ENCODE measurements around the gene FREY1.

Gene FREY1

GRCh38 chr11:45918962-45919675 lies 12.0 kb upstream of the FREY1 start:
- Histone ChIP-seq H3K79me2 (ENCODE audit: control insufficient read depth, insufficient read depth, low read length, poor library complexity) (no peaks in the 10 kb centered on the region), H3K4me2 (ENCODE audit: low read length) (peak overlapping the region; percentile 97), H2AFZ (ENCODE audit: insufficient read depth, low read length, poor library complexity) (no peak overlapping the region), H3K79me1 (ENCODE audit: low read length) (peaks cover 10% of the 10 kb centered on the region), H4K12ac (ENCODE audit: low read depth, low read length) (no peak overlapping the region), H3K14ac (ENCODE audit: low read length) (no peak overlapping the region), H3K36me3 (ENCODE audit: control insufficient read depth in 1 of 2, insufficient read depth in 2 of 2, low read length in 2 of 2) (peaks cover 15% of the 10 kb centered on the region in 2 experiments), H2AK5ac (ENCODE audit: low read length) (no peak overlapping the region), H3K4me3 (ENCODE audit: low read depth, low read length) (no peak overlapping the region), H3K18ac (ENCODE audit: low read length) (no peak overlapping the region), H3K27me3 (ENCODE audit: insufficient read depth, low read length) (peaks cover 21% of the 10 kb centered on the region), H3K9ac (ENCODE audit: low read length) (no peak overlapping the region), H2BK5ac (ENCODE audit: low read depth, low read length, poor library complexity) (no peak overlapping the region), H4K91ac (ENCODE audit: low read depth, low read length) (no peak overlapping the region), H3K4ac (ENCODE audit: low read depth, low read length) (no peak overlapping the region), H3K27ac (ENCODE audit: low read depth, low read length) (no peak overlapping the region), H4K8ac (ENCODE audit: low read depth, low read length) (no peak overlapping the region), H3K9me3 (ENCODE audit: insufficient read depth, low read depth, low read length) (peaks cover 4% of the 10 kb centered on the region), H3K23ac (ENCODE audit: low read length) (no peak overlapping the region), H2BK120ac (ENCODE audit: insufficient read depth, low read length, poor library complexity) (no peak overlapping the region), H2BK12ac (ENCODE audit: low read length) (no peak overlapping the region), H3K4me1 (ENCODE audit: control insufficient read depth in 1 of 2, insufficient read depth in 2 of 2, low read length in 2 of 2) (peaks cover 15 to 26% of the 10 kb centered on the region in 2 experiments)
- DNase-seq: no peak
- WGBS (ENCODE audit: extremely low coverage, insufficient coverage, insufficient read length): no CpG with 5 or more reads among the region's 7 CpGs

- H3K23ac ChIP-seq (ENCODE audit: low read length): no peak overlapping the region
- H4K91ac ChIP-seq (ENCODE audit: low read depth, low read length): peak overlapping the region; percentile 4
- peaks cover 15 to 26% of the 10 kb centered on the region in 2 experiments for H3K4me1 ChIP-seq (ENCODE audit: control insufficient read depth in 1 of 2, insufficient read depth in 2 of 2, low read length in 2 of 2)
- no peak overlapping the region for H2BK12ac ChIP-seq (ENCODE audit: low read length)
- DNase-seq: peak; percentile 53 to 78
- H3K18ac ChIP-seq (ENCODE audit: low read length): peak overlapping the region; percentile 36
- H3K79me1 ChIP-seq (ENCODE audit: low read length): peaks cover 10% of the 10 kb centered on the region
- no peak overlapping the region for H3K4ac ChIP-seq (ENCODE audit: low read depth, low read length)
- no peak overlapping the region for H2BK5ac ChIP-seq (ENCODE audit: low read depth, low read length, poor library complexity)
- H3K14ac ChIP-seq (ENCODE audit: low read length): peak overlapping the region; percentile 23
- peak overlapping the region; percentile 97 for H3K4me2 ChIP-seq (ENCODE audit: low read length)
- no CpG with 5 or more reads among the region's 38 CpGs for WGBS (ENCODE audit: extremely low coverage, insufficient coverage, insufficient read length)
- H3K36me3 ChIP-seq (ENCODE audit: control insufficient read depth in 1 of 2, insufficient read depth in 2 of 2, low read length in 2 of 2): peaks cover 22% of the 10 kb centered on the region in 2 experiments
- H3K9me3 ChIP-seq (ENCODE audit: insufficient read depth, low read depth, low read length): peaks cover 4% of the 10 kb centered on the region
- no peak overlapping the region for H2AK5ac ChIP-seq (ENCODE audit: low read length)
- H2AFZ ChIP-seq (ENCODE audit: insufficient read depth, low read length, poor library complexity): peak overlapping the region; percentile 86
- H4K12ac ChIP-seq (ENCODE audit: low read depth, low read length): peak overlapping the region; percentile 37
- peak overlapping the region; percentile 64 for H3K27ac ChIP-seq (ENCODE audit: low read depth, low read length)
- peak overlapping the region; percentile 89 for H4K8ac ChIP-seq (ENCODE audit: low read depth, low read length)
- H3K4me3 ChIP-seq (ENCODE audit: low read depth, low read length): peak overlapping the region; percentile 72
- no peak overlapping the region for H2BK120ac ChIP-seq (ENCODE audit: insufficient read depth, low read length, poor library complexity)
- H3K27me3 ChIP-seq (ENCODE audit: insufficient read depth, low read length): peaks cover 20% of the 10 kb centered on the region
- peak overlapping the region; percentile 72 for H3K9ac ChIP-seq (ENCODE audit: low read length)
- H3K79me2 ChIP-seq (ENCODE audit: control insufficient read depth, insufficient read depth, low read length, poor library complexity): no peaks in the 10 kb centered on the region
Measured at GRCh38 chr11:45918331-45918941, 11.4 kb upstream of the FREY1 start.

- peak; percentile 97 to 98 for DNase-seq
- H3K27ac ChIP-seq (ENCODE audit: low read depth, low read length): peak within 1 kb of the TSS; percentile 64
- H3K4me3 ChIP-seq (ENCODE audit: low read depth, low read length): peak within 1 kb of the TSS; percentile 92
- peak within 1 kb of the TSS; percentile 89 for H4K8ac ChIP-seq (ENCODE audit: low read depth, low read length)
- H3K79me1 ChIP-seq (ENCODE audit: low read length): peaks cover 10% of the 10 kb centered on the region
- no peak within 1 kb of the TSS for H3K23ac ChIP-seq (ENCODE audit: low read length)
- H3K14ac ChIP-seq (ENCODE audit: low read length): peak within 1 kb of the TSS; percentile 48
- H3K27me3 ChIP-seq (ENCODE audit: insufficient read depth, low read length): peaks cover 14% of the 10 kb centered on the region
- peaks cover 11 to 20% of the 10 kb centered on the region in 2 experiments for H3K4me1 ChIP-seq (ENCODE audit: control insufficient read depth in 1 of 2, insufficient read depth in 2 of 2, low read length in 2 of 2)
- H2AFZ ChIP-seq (ENCODE audit: insufficient read depth, low read length, poor library complexity): peak within 1 kb of the TSS; percentile 86
- no CpG with 5 or more reads among the region's 45 CpGs for WGBS (ENCODE audit: extremely low coverage, insufficient coverage, insufficient read length)
- peak within 1 kb of the TSS; percentile 23 for H2BK5ac ChIP-seq (ENCODE audit: low read depth, low read length, poor library complexity)
- no peak within 1 kb of the TSS for H2AK5ac ChIP-seq (ENCODE audit: low read length)
- H3K18ac ChIP-seq (ENCODE audit: low read length): peak within 1 kb of the TSS; percentile 48
- H3K36me3 ChIP-seq (ENCODE audit: control insufficient read depth in 1 of 2, insufficient read depth in 2 of 2, low read length in 2 of 2): peaks cover 28% of the 10 kb centered on the region in 2 experiments
- H3K79me2 ChIP-seq (ENCODE audit: control insufficient read depth, insufficient read depth, low read length, poor library complexity): no peaks in the 10 kb centered on the region
- peak within 1 kb of the TSS; percentile 52 for H4K91ac ChIP-seq (ENCODE audit: low read depth, low read length)
- H3K9ac ChIP-seq (ENCODE audit: low read length): peak within 1 kb of the TSS; percentile 73
- peak within 1 kb of the TSS; percentile 13 for H2BK120ac ChIP-seq (ENCODE audit: insufficient read depth, low read length, poor library complexity)
- H3K4me2 ChIP-seq (ENCODE audit: low read length): peak within 1 kb of the TSS; percentile 97
- peak within 1 kb of the TSS; percentile 79 for H4K12ac ChIP-seq (ENCODE audit: low read depth, low read length)
- no peaks in the 10 kb centered on the region for H3K9me3 ChIP-seq (ENCODE audit: insufficient read depth, low read depth, low read length)
- peak within 1 kb of the TSS; percentile 49 for H3K4ac ChIP-seq (ENCODE audit: low read depth, low read length)
- no peak within 1 kb of the TSS for H2BK12ac ChIP-seq (ENCODE audit: low read length)
Measured at GRCh38 chr11:45917623-45918330, 10.7 kb upstream of the FREY1 start, which contains the start of gene PEX16. TSS of gene PEX16 (minus strand) at chr11:45917877. CDS start at chr11:45917811, 66 bp downstream.

GRCh38 chr11:45917286-45917622 lies 10.2 kb upstream of the FREY1 start:
- DNase-seq: no peak
- Histone ChIP-seq H2BK12ac (ENCODE audit: low read length) (no peak overlapping the region), H4K91ac (ENCODE audit: low read depth, low read length) (peak overlapping the region; percentile 52), H3K27me3 (ENCODE audit: insufficient read depth, low read length) (peaks cover 8% of the 10 kb centered on the region), H3K4me2 (ENCODE audit: low read length) (peak overlapping the region; percentile 97), H3K14ac (ENCODE audit: low read length) (peak overlapping the region; percentile 48), H3K4me1 (ENCODE audit: control insufficient read depth in 1 of 2, insufficient read depth in 2 of 2, low read length in 2 of 2) (peaks cover 8 to 15% of the 10 kb centered on the region in 2 experiments), H4K8ac (ENCODE audit: low read depth, low read length) (peak overlapping the region; percentile 89), H3K27ac (ENCODE audit: low read depth, low read length) (peak overlapping the region; percentile 64), H3K79me2 (ENCODE audit: control insufficient read depth, insufficient read depth, low read length, poor library complexity) (no peaks in the 10 kb centered on the region), H3K18ac (ENCODE audit: low read length) (peak overlapping the region; percentile 48), H2BK5ac (ENCODE audit: low read depth, low read length, poor library complexity) (peak overlapping the region; percentile 23), H3K23ac (ENCODE audit: low read length) (no peak overlapping the region), H3K4me3 (ENCODE audit: low read depth, low read length) (peak overlapping the region; percentile 92), H2BK120ac (ENCODE audit: insufficient read depth, low read length, poor library complexity) (peak overlapping the region; percentile 13), H2AK5ac (ENCODE audit: low read length) (no peak overlapping the region), H3K9me3 (ENCODE audit: insufficient read depth, low read depth, low read length) (no peaks in the 10 kb centered on the region), H4K12ac (ENCODE audit: low read depth, low read length) (peak overlapping the region; percentile 79), H3K36me3 (ENCODE audit: control insufficient read depth in 1 of 2, insufficient read depth in 2 of 2, low read length in 2 of 2) (peaks cover 28% of the 10 kb centered on the region in 2 experiments), H3K79me1 (ENCODE audit: low read length) (peaks cover 10% of the 10 kb centered on the region), H2AFZ (ENCODE audit: insufficient read depth, low read length, poor library complexity) (peak overlapping the region; percentile 4), H3K4ac (ENCODE audit: low read depth, low read length) (peak overlapping the region; percentile 49), H3K9ac (ENCODE audit: low read length) (peak overlapping the region; percentile 73)
- WGBS (ENCODE audit: extremely low coverage, insufficient coverage, insufficient read length): no CpG with 5 or more reads among the region's 16 CpGs
